H1 (cell line): ENCODE data around the gene CMSS1. TPM values are rescaled to one million over a fixed set of nuclear protein-coding genes. Genes with fewer than 3 reads are reported as not detected.

Experiments
- CTCF ChIA-PET: fragments of 300-600 bp; sonication (Branson Sonifier 250); formaldehyde crosslinking; loops from one replicate; lab custom pipeline; 2021; ENCODE audit not compliant: partially characterized antibody; lab: Charles Lee
- POLR2A ChIA-PET: fragments of 300-600 bp; sonication (Branson Sonifier 250); formaldehyde crosslinking; loops from one replicate; lab custom pipeline; 2021; ENCODE audit warnings: inconsistent platforms; ENCODE audit not compliant: partially characterized antibody; lab: Charles Lee
- DNase-seq, 2 experiments: peaks; one replicate each; pipeline versions ENCODE4 v3.0.0 to v3.0.0-alpha.2; 2010 to 2022; ENCODE audit warnings: low spot score in 2 of 2, low read depth in 1 of 2, mixed read lengths in 1 of 2
- FAIRE-seq: peaks from 2 replicates; lab custom pipeline; 2011; peaks lifted over from hg19 to GRCh38; lab: Jason Lieb, UNC
- H2AFZ ChIP-seq: 2 replicates; pipeline ENCODE4 v1.8.1; 2012; ENCODE audit warnings: low read length, inconsistent platforms
- H2AK5ac ChIP-seq: 2 replicates; pipeline ENCODE4 v1.6.1; 2013; ENCODE audit warnings: low read depth, low read length
- H2BK120ac ChIP-seq: replicated peaks from 2 replicates; pipeline ENCODE3; 2013; ENCODE audit warnings: low read depth, low read length, inconsistent platforms
- H2BK12ac ChIP-seq: 2 replicates; pipeline ENCODE4 v1.6.1; 2013; ENCODE audit warnings: low read depth, low read length
- H2BK15ac ChIP-seq: 2 replicates; pipeline ENCODE4 v1.6.1; 2013; ENCODE audit warnings: low read length
- H2BK20ac ChIP-seq: 2 replicates; pipeline ENCODE4 v1.6.1; 2013; ENCODE audit warnings: low read length
- H2BK5ac ChIP-seq: 2 replicates; pipeline ENCODE4 v1.6.1; 2013; ENCODE audit warnings: low read depth, low read length
- H3K14ac ChIP-seq: 2 replicates; pipeline ENCODE4 v1.6.1; 2013; ENCODE audit warnings: inconsistent platforms; ENCODE audit not compliant: insufficient read length
- H3K18ac ChIP-seq: 2 replicates; pipeline ENCODE4 v1.6.1; 2013; ENCODE audit warnings: low read length; ENCODE audit errors: extremely low read depth
- H3K23ac ChIP-seq: 2 replicates; pipeline ENCODE4 v1.6.1; 2013; ENCODE audit warnings: inconsistent platforms; ENCODE audit not compliant: insufficient read length
- H3K23me2 ChIP-seq: 2 replicates; pipeline ENCODE4 v1.6.1; 2013; ENCODE audit warnings: low read depth, low read length
- H3K27ac ChIP-seq: 2 replicates; pipeline ENCODE4 v1.6.1; 2011; ENCODE audit warnings: low read depth, low read length, inconsistent platforms
- H3K27me3 ChIP-seq, 4 experiments: replicated peaks in 1 of 4; 1 replicate in 1 of 4; 2 replicates in 3 of 4; pipeline versions ENCODE4 v1.6.1 to v1.8.1; 2011 to 2013; ENCODE audit warnings: low read length in 3 of 4, mild to moderate bottlenecking in 3 of 4, inconsistent platforms in 2 of 4, mixed read lengths in 2 of 4, moderate library complexity in 1 of 4; ENCODE audit not compliant: control insufficient read depth in 3 of 4, insufficient read depth in 3 of 4; ENCODE audit errors: extremely low read depth in 1 of 4
- H3K36me3 ChIP-seq, 4 experiments: 2 replicates each; pipeline versions ENCODE4 v1.6.1 to v1.8.1; 2011 to 2013; ENCODE audit warnings: mild to moderate bottlenecking in 4 of 4, low read length in 3 of 4, moderate library complexity in 2 of 4, control low read depth in 1 of 4, inconsistent platforms in 1 of 4; ENCODE audit not compliant: insufficient read depth in 4 of 4, control insufficient read depth in 2 of 4
- H3K4ac ChIP-seq: replicated peaks from 2 replicates; pipeline ENCODE3; 2013; ENCODE audit warnings: low read length, low read depth, mixed read lengths, inconsistent platforms; ENCODE audit not compliant: insufficient read length
- H3K4me1 ChIP-seq, 4 experiments: replicated peaks in 1 of 4; 1 replicate in 1 of 4; 2 replicates in 3 of 4; pipeline versions ENCODE4 v1.6.1 to v1.8.1; 2011 to 2013; ENCODE audit warnings: low read length in 3 of 4, inconsistent platforms in 2 of 4, mixed read lengths in 1 of 4; ENCODE audit not compliant: insufficient read depth in 4 of 4, control insufficient read depth in 3 of 4
- H3K4me2 ChIP-seq, 2 experiments: 2 replicates each; pipeline versions ENCODE4 v1.6.1 to v1.8.1; 2011 to 2013; ENCODE audit warnings: low read depth in 2 of 2, low read length in 2 of 2, control low read depth in 1 of 2, inconsistent platforms in 1 of 2, mild to moderate bottlenecking in 1 of 2; ENCODE audit not compliant: insufficient read depth in 1 of 2
- H3K4me3 ChIP-seq, 4 experiments: fragments of 200-600, 300-600 bp in 1 of 4; sonication (generic), shearing (Covaris generic), sonication (Bioruptor Twin) in 1 of 4; 2 replicates each; pipeline versions ENCODE4 v1.5.1 to v1.8.1; 2011 to 2016; ENCODE audit warnings: low read length in 4 of 4, low read depth in 3 of 4, control low read depth in 2 of 4, inconsistent platforms in 2 of 4, mild to moderate bottlenecking in 2 of 4, mixed read lengths in 1 of 4, moderate library complexity in 1 of 4; ENCODE audit not compliant: insufficient read depth in 2 of 4; ENCODE audit errors: extremely low read depth in 1 of 4
- H3K56ac ChIP-seq: replicated peaks from 2 replicates; pipeline ENCODE3; 2013; ENCODE audit warnings: low read depth, mild to moderate bottlenecking, mixed read lengths, low read length, inconsistent platforms; ENCODE audit not compliant: insufficient read length
- H3K79me1 ChIP-seq: 2 replicates; pipeline ENCODE4 v1.6.1; 2013; ENCODE audit warnings: low read depth, low read length, control low read depth
- H3K79me2 ChIP-seq, 2 experiments: 2 replicates each; pipeline versions ENCODE4 v1.6.1 to v1.8.1; 2012 to 2013; ENCODE audit warnings: low read length in 2 of 2, mild to moderate bottlenecking in 2 of 2, inconsistent platforms in 1 of 2; ENCODE audit not compliant: insufficient read depth in 2 of 2, control insufficient read depth in 1 of 2
- H3K9ac ChIP-seq, 4 experiments: replicated peaks in 1 of 4; 1 replicate in 1 of 4; 2 replicates in 3 of 4; pipeline versions ENCODE4 v1.6.1 to v1.8.1; 2011 to 2013; ENCODE audit warnings: low read depth in 3 of 4, low read length in 3 of 4, control low read depth in 2 of 4, mild to moderate bottlenecking in 2 of 4, moderate library complexity in 2 of 4, inconsistent platforms in 1 of 4; ENCODE audit errors: extremely low read depth in 1 of 4
- H3K9me3 ChIP-seq, 2 experiments: 2 replicates each; pipeline versions ENCODE4 v1.6.1 to v1.8.1; 2012 to 2013; ENCODE audit warnings: mild to moderate bottlenecking in 2 of 2, moderate library complexity in 2 of 2, control low read depth in 1 of 2, inconsistent platforms in 1 of 2, low read depth in 1 of 2, low read length in 1 of 2, mixed read lengths in 1 of 2; ENCODE audit not compliant: insufficient read depth in 2 of 2
- H4K20me1 ChIP-seq, 2 experiments: replicated peaks in 1 of 2; 2 replicates each; pipeline versions ENCODE3 to v1.8.1; 2011 to 2013; ENCODE audit warnings: inconsistent platforms in 2 of 2, low read length in 2 of 2, mild to moderate bottlenecking in 1 of 2; ENCODE audit not compliant: insufficient read depth in 2 of 2, control insufficient read depth in 1 of 2
- H4K5ac ChIP-seq: 2 replicates; pipeline ENCODE4 v1.6.1; 2013; ENCODE audit warnings: low read length, low read depth, mixed read lengths, inconsistent platforms; ENCODE audit not compliant: insufficient read length
- H4K8ac ChIP-seq: 2 replicates; pipeline ENCODE4 v1.8.0; 2013; ENCODE audit warnings: mild to moderate bottlenecking, moderate library complexity, low read length, inconsistent platforms; ENCODE audit not compliant: insufficient read depth; ENCODE audit errors: extremely low read depth
- H4K91ac ChIP-seq: replicated peaks from 2 replicates; pipeline ENCODE3; 2013; ENCODE audit warnings: low read length, mixed read lengths, inconsistent platforms; ENCODE audit not compliant: insufficient read length
- KDM1A ChIP-seq: fragments of 200-600, 300-600 bp; sonication (generic); IDR thresholded peaks from 2 replicates; pipeline ENCODE4 v1.7.1; 2016; ENCODE audit warnings: mild to moderate bottlenecking, low read length, borderline replicate concordance
- SIRT6 ChIP-seq: IDR thresholded peaks from one replicate; pipeline ENCODE4 v1.7.1; 2012; ENCODE audit warnings: low read length, inconsistent platforms
- whole genome bisulfite sequencing, 2 experiments: shearing (Covaris generic) in 1 of 2; methylation state at CpG; one replicate each; pipeline versions ENCODE4 v1.1.6 to v1.1.7; 2013 to 2015; ENCODE audit warnings: low lambda C conversion rate in 2 of 2, mixed read lengths in 2 of 2, inconsistent platforms in 1 of 2, low coverage in 1 of 2, missing lambda C conversion rate in 1 of 2; ENCODE audit not compliant: insufficient replicate concordance in 2 of 2, insufficient coverage in 1 of 2, insufficient read length in 1 of 2; ENCODE audit errors: extremely low coverage in 1 of 2, missing lambda C conversion rate in 1 of 2; 5-methylcytosine and 5-hydroxymethylcytosine counted together
- polyA plus RNA-seq, 7 experiments: library from polyadenylated mRNA; depleted of rRNA in 3 of 7; stranded (reverse) in 5 of 7; unstranded in 2 of 7; fragments of >200 nt in 5 of 7; fragments of 200-250 nt in 2 of 7; gene quantifications; 1 replicate in 5 of 7; 2 replicates in 1 of 7; 4 replicates in 1 of 7; pipeline versions ENCODE4 v1.2.1 to v1.2.3, GENCODE V29; 2011 to 2013; ENCODE audit warnings: missing spikeins in 2 of 7, mixed read lengths in 2 of 7
- total RNA-seq: library from RNA; stranded (reverse); fragmentation: NEBNext Ultra II Directional; extraction: Animal tissue kit (Norgen Biotek cat#: 25700); gene quantifications from 2 replicates; pipeline ENCODE4 v1.2.1, GENCODE V29; 2021
- TF ChIP-seq, protein P1 (sequence below): IDR thresholded peaks from 2 replicates; pipeline ENCODE4 v1.6.1; 2012; ENCODE audit warnings: inconsistent platforms

The CMSS1 gene
- total and polyA plus RNA-seq, 2 of the 8 experiments (the other 6 are each of a cell fraction or from before 2014, with no cell fraction given), result 15.2 to 75.1 TPM

DNA sequence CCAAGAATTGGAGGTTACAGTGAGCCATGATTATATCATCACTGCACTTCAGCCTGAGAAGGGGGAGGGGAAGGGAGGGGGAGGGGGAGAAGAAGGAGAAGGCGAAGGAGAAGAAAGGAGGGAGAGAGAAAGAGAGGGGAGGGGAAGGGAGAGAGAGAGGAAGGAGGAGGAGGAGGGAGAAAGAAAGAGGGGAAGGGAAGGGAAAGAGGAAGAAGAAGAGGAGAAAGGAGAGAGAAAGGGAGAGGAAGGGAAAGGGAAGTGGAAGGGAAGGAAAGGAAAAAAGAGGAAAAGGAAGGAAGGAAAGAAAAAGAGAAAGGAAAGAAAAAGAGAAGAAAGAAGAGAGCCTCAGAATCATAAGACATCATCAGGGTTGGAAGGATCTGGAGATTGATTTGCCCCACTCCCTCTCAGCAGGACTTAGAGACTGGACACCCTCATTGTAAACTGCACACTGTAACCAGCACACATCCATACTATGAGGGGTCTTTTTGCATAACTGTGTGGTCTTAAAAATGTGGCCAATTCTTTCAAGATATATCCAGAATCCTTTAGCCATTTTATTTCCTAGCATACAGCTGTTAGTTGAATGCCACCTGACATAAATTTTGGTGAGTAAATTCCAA lies 130.9 kb downstream of the CMSS1 start:
- H3K9me3 ChIP-seq, result no peaks in the 10 kb centered on the region
- H3K56ac ChIP-seq, result no peak overlapping the region
- H2BK120ac ChIP-seq, result no peak overlapping the region
- H2AFZ ChIP-seq, result no peak overlapping the region
- no peaks in the 10 kb centered on the region for H3K79me2 ChIP-seq
- no peak overlapping the region for H3K4ac ChIP-seq
- H2BK12ac ChIP-seq, result no peak overlapping the region
- no peak overlapping the region for H3K9ac ChIP-seq
- POLR2A ChIA-PET, result interaction anchor here (0.6 kb wide), 1 partner anchor 9 kb away, joined by 3 read pairs; no protein-coding TSS in a partner anchor
- no peaks in the 10 kb centered on the region for H3K23me2 ChIP-seq
- no peaks in the 10 kb centered on the region for H4K20me1 ChIP-seq
- FAIRE-seq (no peak), DNase-seq (no peak)
- CTCF ChIA-PET, result interaction anchor here (0.6 to 1.1 kb wide), 3 partner anchors 20 to 882 kb away, joined by 3 read pairs; no protein-coding TSS in a partner anchor
- no peak overlapping the region for H3K18ac ChIP-seq
- H4K91ac ChIP-seq, result no peak overlapping the region
- whole genome bisulfite sequencing, 2 experiments, result 17% methylated on average over 1 of the region's 1 CpG; no CpG with 5 or more reads in 1 of the 2 experiments
- no peak overlapping the region; the same call in 1 of the 2 replicates for H2AK5ac ChIP-seq
- peak overlapping the region in 1 of 2 experiments; percentile 44; a peak in 1 of 4 replicates for H3K4me2 ChIP-seq
- no peak overlapping the region for H3K23ac ChIP-seq
- no peaks in the 10 kb centered on the region for H3K36me3 ChIP-seq
- H2BK15ac ChIP-seq, result no peak overlapping the region; the same call in 1 of the 2 replicates
- TF ChIP-seq KDM1A, result peak; percentile 56; the same call in 1 of the 2 replicates
- TF ChIP-seq, protein P1, sequence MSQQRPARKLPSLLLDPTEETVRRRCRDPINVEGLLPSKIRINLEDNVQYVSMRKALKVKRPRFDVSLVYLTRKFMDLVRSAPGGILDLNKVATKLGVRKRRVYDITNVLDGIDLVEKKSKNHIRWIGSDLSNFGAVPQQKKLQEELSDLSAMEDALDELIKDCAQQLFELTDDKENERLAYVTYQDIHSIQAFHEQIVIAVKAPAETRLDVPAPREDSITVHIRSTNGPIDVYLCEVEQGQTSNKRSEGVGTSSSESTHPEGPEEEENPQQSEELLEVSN, result no peak
- no peak for TF ChIP-seq SIRT6
- peaks cover 3% of the 10 kb centered on the region; the same call in 1 of the 2 replicates for H3K79me1 ChIP-seq
- H4K8ac ChIP-seq, result no peak overlapping the region
- H2BK20ac ChIP-seq, result no peak overlapping the region
- H3K14ac ChIP-seq, result no peak overlapping the region
- no peak overlapping the region for H3K4me3 ChIP-seq
- H3K27me3 ChIP-seq, result no peaks in the 10 kb centered on the region
- H3K27ac ChIP-seq, result no peak overlapping the region
- peaks cover 0 to 9% (median 2%) of the 10 kb centered on the region in 4 experiments; a peak in 5 of 7 replicates for H3K4me1 ChIP-seq
- H2BK5ac ChIP-seq, result no peak overlapping the region
- H4K5ac ChIP-seq, result no peak overlapping the region
